Measurements from ENCODE around the gene AK3.
A peak's percentile ranks its signal among the peaks of the same experiment; 100 is the strongest.

The AK3 gene

GRCh38 chr9:4706021-4706420 is 35.0 kb downstream of the AK3 start:
- no peak for DNase-seq (ENCODE audit: low read depth in 3 of 3)

GRCh38 chr9:4704129-4704528 is 36.9 kb downstream of the AK3 start:
- DNase-seq (ENCODE audit: low read depth in 3 of 3): no peak

- DNase-seq (ENCODE audit: low read depth in 3 of 3): no peak
These were observed 39.5 kb downstream of the AK3 start for GRCh38 chr9:4701526-4701925.

- DNase-seq (ENCODE audit: low read depth in 3 of 3): no peak
These were observed 40.1 kb downstream of the AK3 start for GRCh38 chr9:4700932-4701331.

- no peak for DNase-seq (ENCODE audit: low read depth in 3 of 3)
These were observed 40.9 kb downstream of the AK3 start for GRCh38 chr9:4700091-4700490.

- no peak for DNase-seq (ENCODE audit: low read depth in 3 of 3)
These were observed 49.2 kb downstream of the AK3 start for GRCh38 chr9:4691795-4692194.

GRCh38 chr9:4690144-4690543 is 50.9 kb downstream of the AK3 start:
- DNase-seq (ENCODE audit: low read depth in 3 of 3): no peak

GRCh38 chr9:4689687-4690104 is 51.3 kb downstream of the AK3 start:
- peak in 1 of 3 donors; percentile 10 for DNase-seq (ENCODE audit: low read depth in 3 of 3)

- no peak for DNase-seq (ENCODE audit: low read depth in 3 of 3)
These were observed 52.0 kb downstream of the AK3 start for GRCh38 chr9:4689021-4689420.

GRCh38 chr9:4686584-4686983 is 54.4 kb downstream of the AK3 start:
- DNase-seq (ENCODE audit: low read depth in 3 of 3): no peak

GRCh38 chr9:4686112-4686511 is 54.9 kb downstream of the AK3 start:
- DNase-seq (ENCODE audit: low read depth in 3 of 3): no peak

- DNase-seq (ENCODE audit: low read depth in 3 of 3): no peak
These were observed 56.2 kb downstream of the AK3 start for GRCh38 chr9:4684820-4685219.

- no peak for DNase-seq (ENCODE audit: low read depth in 3 of 3)
These were observed 60.3 kb downstream of the AK3 start for GRCh38 chr9:4680750-4681149.

GRCh38 chr9:4680173-4680525 is 60.9 kb downstream of the AK3 start:
- no peak for DNase-seq (ENCODE audit: low read depth in 3 of 3)

GRCh38 chr9:4679268-4680172 is 61.5 kb downstream of the AK3 start, which contains the start of gene CDC37L1:
TSS of gene CDC37L1 (plus strand) at chr9:4679569. CDS start at chr9:4679768, 199 bp downstream.
- peak; percentile 95 to 99 (median 98) for DNase-seq (ENCODE audit: low read depth in 3 of 3)

GRCh38 chr9:4678679-4679267 is 62.2 kb downstream of the AK3 start:
- peak in 1 of 3 donors; percentile 16 for DNase-seq (ENCODE audit: low read depth in 3 of 3)

GRCh38 chr9:4677392-4677791 is 63.6 kb downstream of the AK3 start:
- no peak for DNase-seq (ENCODE audit: low read depth in 3 of 3)

GRCh38 chr9:4674783-4675182 is 66.2 kb downstream of the AK3 start:
- DNase-seq (ENCODE audit: low read depth in 3 of 3): no peak

- no peak for DNase-seq (ENCODE audit: low read depth in 3 of 3)
These were observed 69.3 kb downstream of the AK3 start for GRCh38 chr9:4671737-4672136.

- DNase-seq (ENCODE audit: low read depth in 3 of 3): no peak
These were observed 70.4 kb downstream of the AK3 start for GRCh38 chr9:4670591-4670990.

- DNase-seq (ENCODE audit: low read depth in 3 of 3): no peak
These were observed 71.1 kb downstream of the AK3 start for GRCh38 chr9:4669890-4670289.

GRCh38 chr9:4668604-4669003 is 72.4 kb downstream of the AK3 start:
- no peak for DNase-seq (ENCODE audit: low read depth in 3 of 3)

GRCh38 chr9:4667681-4668080 is 73.3 kb downstream of the AK3 start:
- DNase-seq (ENCODE audit: low read depth in 3 of 3): no peak

Data from stimulated activated CD4-positive, alpha-beta T cell treated with anti-CD3 and anti-CD28 coated beads, TNF-alpha, amount 100 ng/mL, for 48 hours (primary cell).